ENCODE data around the gene ST6GALNAC3.
A peak's percentile ranks its signal among the peaks of the same experiment; 100 is the strongest.

Gene ST6GALNAC3

DNA sequence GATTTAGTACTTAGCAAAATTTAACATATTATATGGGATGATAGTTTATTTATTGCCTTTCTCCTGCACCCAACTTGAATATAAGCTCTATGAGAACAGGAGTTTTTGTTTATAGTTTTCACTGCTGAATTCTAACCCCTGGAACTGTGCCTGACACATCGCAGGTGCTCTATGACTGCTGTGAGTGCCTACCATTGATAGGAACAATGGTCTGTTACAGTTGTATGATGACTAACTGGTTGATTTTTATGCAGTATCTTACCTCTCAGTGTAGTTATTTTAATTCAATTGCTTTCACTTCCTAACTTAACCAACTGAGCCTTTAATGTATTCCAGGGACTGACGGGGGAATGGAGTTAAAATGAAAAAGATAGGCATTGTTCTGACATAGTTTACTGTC lies 336.0 kb downstream of the ST6GALNAC3 start:
- DNase-seq (ENCODE audit: low read depth): no peak
- no peak overlapping the region for H3K4me3 ChIP-seq (ENCODE audit: low read length)
- TF ChIP-seq, protein P1, sequence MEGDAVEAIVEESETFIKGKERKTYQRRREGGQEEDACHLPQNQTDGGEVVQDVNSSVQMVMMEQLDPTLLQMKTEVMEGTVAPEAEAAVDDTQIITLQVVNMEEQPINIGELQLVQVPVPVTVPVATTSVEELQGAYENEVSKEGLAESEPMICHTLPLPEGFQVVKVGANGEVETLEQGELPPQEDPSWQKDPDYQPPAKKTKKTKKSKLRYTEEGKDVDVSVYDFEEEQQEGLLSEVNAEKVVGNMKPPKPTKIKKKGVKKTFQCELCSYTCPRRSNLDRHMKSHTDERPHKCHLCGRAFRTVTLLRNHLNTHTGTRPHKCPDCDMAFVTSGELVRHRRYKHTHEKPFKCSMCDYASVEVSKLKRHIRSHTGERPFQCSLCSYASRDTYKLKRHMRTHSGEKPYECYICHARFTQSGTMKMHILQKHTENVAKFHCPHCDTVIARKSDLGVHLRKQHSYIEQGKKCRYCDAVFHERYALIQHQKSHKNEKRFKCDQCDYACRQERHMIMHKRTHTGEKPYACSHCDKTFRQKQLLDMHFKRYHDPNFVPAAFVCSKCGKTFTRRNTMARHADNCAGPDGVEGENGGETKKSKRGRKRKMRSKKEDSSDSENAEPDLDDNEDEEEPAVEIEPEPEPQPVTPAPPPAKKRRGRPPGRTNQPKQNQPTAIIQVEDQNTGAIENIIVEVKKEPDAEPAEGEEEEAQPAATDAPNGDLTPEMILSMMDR (IDR thresholded peaks at IDR 0.05; ENCODE audit: insufficient read depth, low read depth, low read length, missing control alignments): no peak

DNA sequence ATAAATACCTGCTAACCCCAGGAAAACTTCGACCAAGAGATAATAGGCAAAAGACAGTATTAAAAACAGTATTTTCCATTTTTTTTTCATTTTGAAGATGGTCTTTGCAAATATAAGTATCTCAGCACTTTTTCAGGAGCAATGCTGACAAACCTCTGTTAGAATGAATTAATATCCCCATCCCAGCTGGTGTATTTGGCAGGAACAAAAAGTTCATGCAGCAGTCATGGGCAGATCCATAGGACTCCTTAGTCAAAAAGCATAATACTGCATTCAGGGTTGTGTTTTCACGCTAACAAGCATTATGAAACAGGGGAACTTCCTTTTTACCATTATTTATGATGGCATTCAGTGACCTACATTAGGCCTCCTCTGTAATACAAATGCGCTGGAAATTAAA lies 344.0 kb downstream of the ST6GALNAC3 start:
- no peak overlapping the region for H3K4me3 ChIP-seq (ENCODE audit: low read length)
- TF ChIP-seq, protein P1 (IDR thresholded peaks at IDR 0.05; ENCODE audit: insufficient read depth, low read depth, low read length, missing control alignments): no peak
- DNase-seq (ENCODE audit: low read depth): no peak

DNA sequence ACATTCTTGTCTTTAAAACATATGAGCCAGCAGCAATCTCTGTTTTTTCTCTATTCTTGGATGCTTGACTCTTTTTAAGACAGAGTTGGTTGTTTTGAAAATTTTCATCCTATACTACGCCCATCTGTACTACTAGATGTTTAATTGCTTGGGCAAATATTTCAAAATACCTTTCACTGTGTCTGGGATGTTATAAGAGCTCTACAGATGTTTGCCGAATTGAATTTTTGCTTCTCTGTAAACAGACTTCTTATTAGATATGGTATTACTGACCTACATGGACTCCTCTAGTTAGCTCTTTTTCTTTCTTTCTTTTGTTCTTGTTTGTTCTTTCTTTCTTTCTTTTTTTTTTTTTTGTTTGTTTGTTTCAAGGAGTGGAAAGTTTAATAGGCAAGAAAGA lies 345.1 kb downstream of the ST6GALNAC3 start:
- no peak for DNase-seq (ENCODE audit: low read depth)
- TF ChIP-seq, protein P1 (IDR thresholded peaks at IDR 0.05; ENCODE audit: insufficient read depth, low read depth, low read length, missing control alignments): no peak
- H3K4me3 ChIP-seq (ENCODE audit: low read length): no peak overlapping the region

DNA sequence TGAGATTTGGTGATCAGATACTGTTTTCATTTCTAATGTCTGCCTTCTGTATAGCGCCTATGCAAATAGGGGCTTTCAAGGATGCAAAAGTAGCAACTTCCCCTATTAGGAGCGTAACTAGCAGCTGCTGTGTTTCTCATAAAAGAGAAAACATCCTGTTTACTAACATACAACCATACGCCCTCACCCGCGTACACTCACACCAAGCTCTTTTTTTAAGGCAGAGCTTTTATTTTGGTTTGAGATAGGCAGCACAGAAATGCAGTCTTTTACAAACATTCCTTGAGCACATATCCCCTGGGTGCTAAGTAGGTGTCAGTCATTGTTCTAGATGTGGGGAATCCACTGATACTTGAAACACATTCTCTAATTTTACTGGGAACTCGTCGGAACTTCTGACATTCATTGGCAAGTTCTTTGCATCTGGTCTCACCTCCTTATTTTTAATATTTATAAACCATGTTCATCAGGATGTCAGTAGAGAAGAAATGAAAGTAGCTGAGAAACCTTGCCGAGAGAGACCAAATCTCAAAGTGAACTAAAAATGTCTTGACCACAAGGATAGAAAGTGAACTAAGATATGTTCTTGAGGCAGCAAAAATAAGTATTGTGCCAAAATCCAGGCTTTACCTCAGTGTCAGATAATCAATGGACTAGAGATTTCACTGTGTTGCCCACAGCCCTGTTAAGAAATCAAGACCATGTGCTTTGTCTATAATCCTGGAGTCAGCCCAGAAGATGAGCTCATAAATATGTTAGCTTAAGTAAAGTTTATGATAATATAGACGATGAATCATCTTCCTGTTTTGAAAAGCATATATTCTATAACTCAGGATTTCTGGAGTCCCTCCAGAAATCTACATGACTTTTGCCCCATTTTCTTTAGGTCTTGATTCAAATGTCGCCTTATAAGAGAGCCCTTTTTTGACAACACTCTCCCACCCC lies 350.9 kb downstream of the ST6GALNAC3 start:
- DNase-seq (ENCODE audit: low read depth): peak; percentile 64
- TF ChIP-seq, protein P1 (IDR thresholded peaks at IDR 0.05; ENCODE audit: insufficient read depth, low read depth, low read length, missing control alignments): no peak
- H3K4me3 ChIP-seq (ENCODE audit: low read length): no peak overlapping the region

DNA sequence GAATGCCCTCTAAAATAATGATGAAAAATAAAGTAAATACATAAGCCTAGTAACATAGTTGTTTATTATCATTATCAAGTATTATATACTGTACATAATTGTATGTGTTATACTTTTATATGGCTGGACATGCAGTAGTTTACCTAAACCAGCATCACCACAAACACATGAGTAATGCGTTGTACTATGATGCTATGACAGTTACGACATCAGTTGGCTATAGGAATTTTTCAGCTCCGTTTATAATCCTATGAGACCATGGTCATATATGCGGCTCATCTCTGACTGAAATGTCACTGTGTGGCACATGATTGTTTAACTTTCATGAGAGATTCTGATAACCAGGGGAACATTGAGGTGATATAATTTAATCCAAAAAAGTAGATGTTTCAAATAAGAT lies 352.1 kb downstream of the ST6GALNAC3 start:
- peak; percentile 10 for DNase-seq (ENCODE audit: low read depth)
- TF ChIP-seq, protein P1 (IDR thresholded peaks at IDR 0.05; ENCODE audit: insufficient read depth, low read depth, low read length, missing control alignments): no peak
- no peak overlapping the region for H3K4me3 ChIP-seq (ENCODE audit: low read length)

DNA sequence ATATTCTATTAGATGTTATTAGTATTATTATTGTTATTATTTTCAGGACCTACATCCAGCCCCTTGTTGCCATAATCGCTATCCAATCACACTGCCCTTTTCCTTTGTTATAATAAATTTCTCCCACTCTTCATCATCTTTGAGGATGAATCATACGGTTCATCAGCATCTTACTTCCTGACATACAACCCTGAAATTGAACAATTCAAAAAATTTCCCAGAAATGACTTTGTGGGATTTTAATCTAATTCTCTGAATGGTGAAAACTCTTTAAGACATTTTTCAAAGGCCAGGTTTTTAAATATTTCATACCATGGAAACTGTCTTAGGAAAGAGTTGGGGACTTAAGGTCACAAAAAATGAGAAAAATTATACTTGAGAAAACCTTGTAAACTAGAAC lies 353.5 kb downstream of the ST6GALNAC3 start:
- H3K4me3 ChIP-seq (ENCODE audit: low read length): no peak overlapping the region
- TF ChIP-seq, protein P1 (IDR thresholded peaks at IDR 0.05; ENCODE audit: insufficient read depth, low read depth, low read length, missing control alignments): no peak
- no peak for DNase-seq (ENCODE audit: low read depth)

DNA sequence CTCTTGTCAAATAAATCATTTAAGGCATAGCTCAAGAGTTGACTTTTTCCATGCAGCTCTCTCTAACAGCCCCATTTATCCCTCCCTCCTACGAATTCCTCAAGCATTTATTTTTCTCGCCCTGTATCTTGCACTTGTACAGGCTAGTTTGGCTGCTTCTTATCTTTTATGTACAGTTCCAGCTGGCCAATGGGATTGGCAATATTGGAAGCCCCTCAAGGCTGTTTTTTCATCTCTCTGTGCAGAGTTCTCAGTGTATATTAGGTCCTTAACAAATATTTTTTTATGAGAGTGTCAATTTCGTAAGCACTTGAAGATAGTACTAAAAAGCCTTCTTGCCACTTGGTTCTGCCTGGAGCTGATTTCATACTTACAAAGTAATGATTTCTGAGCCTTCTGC lies 356.0 kb downstream of the ST6GALNAC3 start:
- H3K4me3 ChIP-seq (ENCODE audit: low read length): no peak overlapping the region
- TF ChIP-seq, protein P1 (IDR thresholded peaks at IDR 0.05; ENCODE audit: insufficient read depth, low read depth, low read length, missing control alignments): no peak
- DNase-seq (ENCODE audit: low read depth): no peak

Measured in epithelial cell of esophagus (primary cell).